ENCODE measurements around the gene FARS2. TPM values are rescaled to one million over a fixed set of nuclear protein-coding genes. Genes with fewer than 3 reads are reported as not detected.

Gene FARS2
- total RNA-seq, 4 donors from 2014 or later = 2.6 to 21.9 (median 15.0) TPM

DNA sequence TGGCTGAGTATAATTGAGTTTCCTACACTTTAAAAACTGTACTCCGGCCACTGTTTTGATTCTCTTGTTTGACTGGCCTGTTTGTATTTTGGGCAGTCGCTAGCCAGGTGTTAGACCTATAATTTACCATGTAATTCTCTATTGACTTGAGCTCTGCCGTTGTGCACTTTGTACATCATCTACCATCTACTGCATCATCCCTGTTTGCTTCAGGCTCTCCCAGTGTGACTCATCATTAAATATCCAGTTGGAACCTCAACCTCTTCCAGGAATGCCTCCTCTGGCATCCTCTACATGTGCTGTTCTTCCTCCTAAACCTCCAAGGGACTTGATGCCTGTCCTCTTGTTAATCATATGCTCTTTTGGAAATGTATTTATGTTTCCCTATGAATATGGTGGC, 72.3 kb downstream of the FARS2 start:
- 39 to 55% methylated on average over 3 of the region's 3 CpGs for WGBS, 2 donors (ENCODE audit: low coverage in 1 of 2)
- Histone ChIP-seq H3K9me3 (no peaks in the 10 kb centered on the region), H3K36me3 (no peaks in the 10 kb centered on the region), H3K4me1 (peaks cover 0 to 11% (median 6%) of the 10 kb centered on the region in 4 donors), H3K4me3 (no peak overlapping the region), H3K27ac (no peak overlapping the region), H3K27me3 (no peaks in the 10 kb centered on the region)
- in situ Hi-C loops (cut with MboI; ENCODE audit: low pct_ligation_motif_present in 1 of 4, low pct_unique_long_range_greater_than_20kb in 1 of 4, low sequenced_read_pairs in 3 of 4) (no loop called here), intact Hi-C loops (cut with DNase I; ENCODE audit: low total_unique reads) (no loop called here)
- DNase-seq = no peak
- TF ChIP-seq EP300 (IDR thresholded peaks at IDR 0.05; ENCODE audit: low read depth) = no peak
- TF ChIP-seq, protein P1, sequence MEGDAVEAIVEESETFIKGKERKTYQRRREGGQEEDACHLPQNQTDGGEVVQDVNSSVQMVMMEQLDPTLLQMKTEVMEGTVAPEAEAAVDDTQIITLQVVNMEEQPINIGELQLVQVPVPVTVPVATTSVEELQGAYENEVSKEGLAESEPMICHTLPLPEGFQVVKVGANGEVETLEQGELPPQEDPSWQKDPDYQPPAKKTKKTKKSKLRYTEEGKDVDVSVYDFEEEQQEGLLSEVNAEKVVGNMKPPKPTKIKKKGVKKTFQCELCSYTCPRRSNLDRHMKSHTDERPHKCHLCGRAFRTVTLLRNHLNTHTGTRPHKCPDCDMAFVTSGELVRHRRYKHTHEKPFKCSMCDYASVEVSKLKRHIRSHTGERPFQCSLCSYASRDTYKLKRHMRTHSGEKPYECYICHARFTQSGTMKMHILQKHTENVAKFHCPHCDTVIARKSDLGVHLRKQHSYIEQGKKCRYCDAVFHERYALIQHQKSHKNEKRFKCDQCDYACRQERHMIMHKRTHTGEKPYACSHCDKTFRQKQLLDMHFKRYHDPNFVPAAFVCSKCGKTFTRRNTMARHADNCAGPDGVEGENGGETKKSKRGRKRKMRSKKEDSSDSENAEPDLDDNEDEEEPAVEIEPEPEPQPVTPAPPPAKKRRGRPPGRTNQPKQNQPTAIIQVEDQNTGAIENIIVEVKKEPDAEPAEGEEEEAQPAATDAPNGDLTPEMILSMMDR (IDR thresholded peaks at IDR 0.05) = no peak
- TF ChIP-seq POLR2AphosphoS5 (IDR thresholded peaks at IDR 0.05) = no peak
- no peak for TF ChIP-seq POLR2A (IDR thresholded peaks at IDR 0.05)

DNA sequence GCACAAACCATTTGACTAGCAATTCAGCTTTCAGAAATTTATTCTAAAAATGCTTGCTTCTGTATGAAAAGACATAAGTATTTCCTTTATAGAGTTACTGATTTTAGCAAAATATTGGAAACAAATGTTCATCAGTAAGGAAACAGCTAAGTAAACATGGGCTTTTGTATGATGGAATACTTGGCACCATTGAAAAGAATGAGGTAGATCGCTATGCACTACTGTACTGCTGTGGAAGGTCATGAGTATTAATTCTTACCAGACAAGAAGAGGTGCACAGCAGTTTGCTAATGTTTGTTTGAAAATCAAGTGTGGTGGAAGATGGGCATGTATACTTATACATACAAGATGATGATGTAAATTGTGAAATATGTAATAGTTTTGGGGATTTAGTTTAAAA, 73.0 kb downstream of the FARS2 start:
- no peak overlapping the region for H3K4me3 ChIP-seq
- no peaks in the 10 kb centered on the region for H3K9me3 ChIP-seq
- peaks cover 1 to 14% (median 6%) of the 10 kb centered on the region in 4 donors for H3K4me1 ChIP-seq
- TF ChIP-seq, protein P1 (IDR thresholded peaks at IDR 0.05) = no peak
- no peak for DNase-seq
- no peaks in the 10 kb centered on the region for H3K36me3 ChIP-seq
- 79 to 93% methylated on average over 1 of the region's 1 CpG for WGBS, 2 donors (ENCODE audit: low coverage in 1 of 2)
- in situ Hi-C loops (cut with MboI; ENCODE audit: low pct_ligation_motif_present in 1 of 4, low pct_unique_long_range_greater_than_20kb in 1 of 4, low sequenced_read_pairs in 3 of 4) (no loop called here), intact Hi-C loops (cut with DNase I; ENCODE audit: low total_unique reads) (no loop called here)
- H3K27me3 ChIP-seq = no peaks in the 10 kb centered on the region
- no peak overlapping the region for H3K27ac ChIP-seq

DNA sequence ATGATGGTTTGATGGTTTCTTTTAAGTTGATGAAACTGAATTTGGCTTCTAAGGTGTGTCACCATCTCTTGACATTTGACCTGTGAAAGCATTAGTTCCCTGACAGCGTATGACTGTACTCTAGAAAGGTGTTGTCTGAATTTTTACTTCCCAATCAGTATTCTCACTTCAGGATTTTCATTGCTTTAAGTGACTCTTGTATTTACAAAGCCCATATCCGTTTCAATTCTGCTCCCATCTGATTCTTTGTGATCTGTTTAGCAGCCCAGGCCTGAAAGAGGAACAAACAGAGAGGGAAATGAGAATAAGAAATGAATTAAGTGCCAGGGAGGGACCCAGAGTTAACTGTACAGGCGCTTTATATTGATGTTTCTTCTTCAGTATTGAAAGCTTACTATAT, 73.7 kb downstream of the FARS2 start:
- TF ChIP-seq POLR2A (IDR thresholded peaks at IDR 0.05) (no peak), EP300 (IDR thresholded peaks at IDR 0.05; ENCODE audit: low read depth) (no peak), POLR2AphosphoS5 (IDR thresholded peaks at IDR 0.05) (no peak)
- TF ChIP-seq, protein P1 (IDR thresholded peaks at IDR 0.05) = no peak
- no peaks in the 10 kb centered on the region for H3K36me3 ChIP-seq
- in situ Hi-C loops (cut with MboI; ENCODE audit: low pct_ligation_motif_present in 1 of 4, low pct_unique_long_range_greater_than_20kb in 1 of 4, low sequenced_read_pairs in 3 of 4) = no loop called here
- H3K4me3 ChIP-seq = no peak overlapping the region
- H3K27me3 ChIP-seq = no peaks in the 10 kb centered on the region
- peaks cover 3 to 21% (median 6%) of the 10 kb centered on the region in 4 donors for H3K4me1 ChIP-seq
- 64 to 79% methylated on average over 3 of the region's 3 CpGs for WGBS, 2 donors (ENCODE audit: low coverage in 1 of 2)
- no peaks in the 10 kb centered on the region for H3K9me3 ChIP-seq
- no peak for DNase-seq
- H3K27ac ChIP-seq = no peak overlapping the region
- intact Hi-C loops (cut with DNase I; ENCODE audit: low total_unique reads) = no loop called here

GRCh38 chr6:5337573-5337972, 76.3 kb downstream of the FARS2 start:
- no peak overlapping the region for H3K27ac ChIP-seq
- in situ Hi-C loops (cut with MboI; ENCODE audit: low pct_ligation_motif_present in 1 of 4, low pct_unique_long_range_greater_than_20kb in 1 of 4, low sequenced_read_pairs in 3 of 4) = no loop called here
- H3K27me3 ChIP-seq = no peaks in the 10 kb centered on the region
- H3K9me3 ChIP-seq = no peaks in the 10 kb centered on the region
- 66% methylated on average over 2 of the region's 2 CpGs for WGBS, 2 donors (ENCODE audit: low coverage in 1 of 2)
- TF ChIP-seq POLR2A (IDR thresholded peaks at IDR 0.05) = no peak
- no peak overlapping the region for H3K4me3 ChIP-seq
- peaks cover 3 to 21% (median 6%) of the 10 kb centered on the region in 4 donors for H3K4me1 ChIP-seq
- no peaks in the 10 kb centered on the region for H3K36me3 ChIP-seq
- intact Hi-C loops (cut with DNase I; ENCODE audit: low total_unique reads) = no loop called here
- DNase-seq = no peak

- Histone ChIP-seq H3K4me1 (peaks cover 3 to 21% (median 6%) of the 10 kb centered on the region in 4 donors), H3K4me3 (no peak overlapping the region), H3K27me3 (no peaks in the 10 kb centered on the region), H3K9me3 (no peaks in the 10 kb centered on the region), H3K36me3 (no peaks in the 10 kb centered on the region), H3K27ac (peak overlapping the region in 1 of 4 donors; percentile 1)
- 55 to 62% methylated on average over 9 to 10 of the region's 10 CpGs for WGBS, 2 donors (ENCODE audit: low coverage in 1 of 2)
- no peak for DNase-seq
- intact Hi-C loops (cut with DNase I; ENCODE audit: low total_unique reads) = no loop called here
- in situ Hi-C loops (cut with MboI; ENCODE audit: low pct_ligation_motif_present in 1 of 4, low pct_unique_long_range_greater_than_20kb in 1 of 4, low sequenced_read_pairs in 3 of 4) = no loop called here
- TF ChIP-seq EP300 (IDR thresholded peaks at IDR 0.05; ENCODE audit: low read depth) (no peak), POLR2AphosphoS5 (IDR thresholded peaks at IDR 0.05) (no peak), POLR2A (IDR thresholded peaks at IDR 0.05) (no peak)
- TF ChIP-seq, protein P1 (IDR thresholded peaks at IDR 0.05) = no peak
Measured at GRCh38 chr6:5338177-5338960, 77.1 kb downstream of the FARS2 start.

Data from transverse colon (tissue), 4 donors.